Measurements from ENCODE around the gene LMBRD2.
A peak's percentile ranks its signal among the peaks of the same experiment; 100 is the strongest.

LMBRD2 gene

GRCh38 chr5:36059571-36060419 lies 91.9 kb downstream of the LMBRD2 start:
- H3K4me3 ChIP-seq (ENCODE audit: low read length) = no peak overlapping the region
- peak; percentile 78 for DNase-seq (ENCODE audit: low read depth)
- TF ChIP-seq, protein P1, sequence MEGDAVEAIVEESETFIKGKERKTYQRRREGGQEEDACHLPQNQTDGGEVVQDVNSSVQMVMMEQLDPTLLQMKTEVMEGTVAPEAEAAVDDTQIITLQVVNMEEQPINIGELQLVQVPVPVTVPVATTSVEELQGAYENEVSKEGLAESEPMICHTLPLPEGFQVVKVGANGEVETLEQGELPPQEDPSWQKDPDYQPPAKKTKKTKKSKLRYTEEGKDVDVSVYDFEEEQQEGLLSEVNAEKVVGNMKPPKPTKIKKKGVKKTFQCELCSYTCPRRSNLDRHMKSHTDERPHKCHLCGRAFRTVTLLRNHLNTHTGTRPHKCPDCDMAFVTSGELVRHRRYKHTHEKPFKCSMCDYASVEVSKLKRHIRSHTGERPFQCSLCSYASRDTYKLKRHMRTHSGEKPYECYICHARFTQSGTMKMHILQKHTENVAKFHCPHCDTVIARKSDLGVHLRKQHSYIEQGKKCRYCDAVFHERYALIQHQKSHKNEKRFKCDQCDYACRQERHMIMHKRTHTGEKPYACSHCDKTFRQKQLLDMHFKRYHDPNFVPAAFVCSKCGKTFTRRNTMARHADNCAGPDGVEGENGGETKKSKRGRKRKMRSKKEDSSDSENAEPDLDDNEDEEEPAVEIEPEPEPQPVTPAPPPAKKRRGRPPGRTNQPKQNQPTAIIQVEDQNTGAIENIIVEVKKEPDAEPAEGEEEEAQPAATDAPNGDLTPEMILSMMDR (conservative IDR thresholded peaks at IDR 0.05; ENCODE audit: low read length) = no peak

GRCh38 chr5:36058776-36059175 lies 92.9 kb downstream of the LMBRD2 start:
- DNase-seq (ENCODE audit: low read depth) = no peak
- H3K4me3 ChIP-seq (ENCODE audit: low read length) = no peak overlapping the region
- TF ChIP-seq, protein P1 (conservative IDR thresholded peaks at IDR 0.05; ENCODE audit: low read length) = no peak

DNA sequence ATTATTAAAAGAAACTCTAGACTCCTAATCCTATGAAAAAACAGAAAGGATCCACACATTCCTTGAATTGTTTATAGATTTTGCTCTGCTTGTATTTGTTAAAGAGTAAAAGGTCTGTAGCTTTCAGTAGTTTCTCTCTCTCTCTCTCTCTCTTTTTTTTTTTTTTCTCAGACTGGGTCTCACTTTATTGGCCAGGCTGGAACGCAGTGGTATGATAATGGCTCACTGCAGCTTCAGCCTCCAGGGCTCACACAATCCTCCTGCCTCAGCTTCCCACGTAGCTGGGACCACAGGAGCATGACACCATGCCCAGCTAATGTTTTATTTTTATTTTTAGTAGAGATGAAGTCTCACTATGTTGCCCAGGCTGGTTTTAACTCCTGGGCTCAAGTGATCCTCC lies 94.3 kb downstream of the LMBRD2 start:
- TF ChIP-seq, protein P1 (conservative IDR thresholded peaks at IDR 0.05; ENCODE audit: low read length) = no peak
- no peak overlapping the region for H3K4me3 ChIP-seq (ENCODE audit: low read length)
- DNase-seq (ENCODE audit: low read depth) = no peak

DNA sequence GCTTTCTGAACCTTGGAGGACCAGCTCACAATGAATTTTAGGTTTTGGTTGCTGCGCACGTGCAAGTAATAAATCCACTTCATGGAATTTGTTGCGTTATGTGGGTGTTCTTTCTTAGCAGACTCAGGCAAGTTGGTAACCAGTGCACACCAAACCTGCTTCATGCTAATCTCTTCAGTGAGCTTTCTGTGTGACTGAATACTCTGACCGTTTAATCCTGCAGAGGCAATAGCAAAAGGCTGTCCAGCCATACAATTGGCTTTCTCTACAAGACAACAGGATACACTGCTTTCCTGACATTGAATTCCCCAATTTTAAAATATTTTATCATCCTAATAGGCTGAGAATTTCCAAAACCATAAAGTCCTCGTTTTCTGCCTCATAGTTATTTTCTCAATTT lies 95.3 kb downstream of the LMBRD2 start:
- DNase-seq (ENCODE audit: low read depth) = no peak
- TF ChIP-seq, protein P1 (conservative IDR thresholded peaks at IDR 0.05; ENCODE audit: low read length) = no peak
- H3K4me3 ChIP-seq (ENCODE audit: low read length) = no peak overlapping the region

GRCh38 chr5:36055984-36056383 lies 95.7 kb downstream of the LMBRD2 start:
- no peak overlapping the region for H3K4me3 ChIP-seq (ENCODE audit: low read length)
- TF ChIP-seq, protein P1 (conservative IDR thresholded peaks at IDR 0.05; ENCODE audit: low read length) = no peak
- no peak for DNase-seq (ENCODE audit: low read depth)

- no peak overlapping the region for H3K4me3 ChIP-seq (ENCODE audit: low read length)
- TF ChIP-seq, protein P1 (conservative IDR thresholded peaks at IDR 0.05; ENCODE audit: low read length) = no peak
- DNase-seq (ENCODE audit: low read depth) = peak; percentile 62
Measured at GRCh38 chr5:36054647-36055046, 97.0 kb downstream of the LMBRD2 start.

GRCh38 chr5:36052538-36052937 lies 99.1 kb downstream of the LMBRD2 start:
- no peak overlapping the region for H3K4me3 ChIP-seq (ENCODE audit: low read length)
- DNase-seq (ENCODE audit: low read depth) = no peak
- TF ChIP-seq, protein P1 (conservative IDR thresholded peaks at IDR 0.05; ENCODE audit: low read length) = no peak
